Mucosa of descending colon (tissue), 3 donors: ENCODE measurements around the gene RAB1B. TPM values are rescaled to one million over a fixed set of nuclear protein-coding genes. Genes with fewer than 3 reads are reported as not detected.

Experiments used
- ATAC-seq: fragments of 200-7000 bp; cut with Tn5 transposase; one replicate; pipeline ENCODE4 v1.9.1; 2020; ENCODE audit warnings: mild to moderate bottlenecking, moderate library complexity
- DNase-seq, 3 donors: peaks; one replicate each; pipeline ENCODE4 v3.0.0-alpha.2; 2020
- H3K36me3 ChIP-seq: fragments of 200-600 bp; one replicate; pipeline ENCODE4 v1.8.0; 2021; ENCODE audit warnings: low read depth, mild to moderate bottlenecking
- H3K4me1 ChIP-seq: fragments of 200-600 bp; one replicate; pipeline ENCODE4 v1.8.0; 2021; ENCODE audit warnings: low read depth, mild to moderate bottlenecking
- H3K4me3 ChIP-seq: fragments of 200-600 bp; one replicate; pipeline ENCODE4 v1.8.0; 2021; ENCODE audit warnings: mild to moderate bottlenecking
- H3K9me3 ChIP-seq: fragments of 200-600 bp; one replicate; pipeline ENCODE4 v1.8.0; 2021; ENCODE audit warnings: mild to moderate bottlenecking
- intact Hi-C, 2 donors: fragments of 100-400 bp; cut with DNase I in 1 of 2; cut with micrococcal nuclease in 1 of 2; formaldehyde crosslinking; loops; one replicate each; pipeline versions ENCODE4 v1.11.0 to v1.11.1; 2022; cut with DNase I, micrococcal nuclease
- total RNA-seq, 3 donors: library from RNA; stranded (reverse); fragmentation: NEBNext Ultra II Directional in 2 of 3; extraction: Animal tissue kit (Norgen Biotek cat#: 25700) in 2 of 3; gene quantifications; one replicate each; pipeline versions ENCODE4 v1.2.1 to v1.2.4, GENCODE V29; 2021 to 2023
- TF ChIP-seq, protein P1 (sequence below): fragments of 200-600 bp; IDR thresholded peaks from one replicate; pipeline ENCODE4 v1.8.0; 2022; ENCODE audit warnings: antibody characterized with exemption, mild to moderate bottlenecking
- donor health status: DM: no; HTN: no; CAD: no; lungs with moderate emphysema.
- donor health status: DM: no; HTN: no; CAD: no.
- donor health status: DM: no; HTN: yes; CAD: no.

The RAB1B gene
- total RNA-seq, 3 donors from 2014 or later, result 154 to 210 (median 191) TPM

DNA sequence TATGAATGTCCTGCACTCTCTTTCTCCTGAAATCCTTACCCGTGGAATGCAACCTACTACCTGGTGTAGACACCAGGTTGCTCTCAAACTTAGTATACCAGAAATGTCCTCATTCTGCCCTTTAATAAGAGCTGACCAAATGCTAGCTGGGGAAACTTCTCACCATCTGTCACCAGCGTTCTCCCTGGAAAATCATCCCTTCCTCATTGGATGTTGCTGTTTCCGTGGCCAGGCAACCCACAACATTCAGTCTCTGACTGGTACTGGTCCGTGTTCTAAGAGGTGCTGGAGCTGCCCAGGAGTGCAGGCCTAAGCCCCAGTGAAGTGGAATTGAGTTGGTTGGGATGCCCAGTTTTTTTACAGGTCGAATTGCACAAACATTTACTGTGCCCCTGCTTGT is 40.7 kb upstream of the RAB1B start:
- ATAC-seq (no peak), DNase-seq (no peak)
- Histone ChIP-seq H3K4me1 (no peaks in the 10 kb centered on the region), H3K36me3 (no peaks in the 10 kb centered on the region), H3K9me3 (no peaks in the 10 kb centered on the region), H3K4me3 (no peak overlapping the region)
- TF ChIP-seq, protein P1, sequence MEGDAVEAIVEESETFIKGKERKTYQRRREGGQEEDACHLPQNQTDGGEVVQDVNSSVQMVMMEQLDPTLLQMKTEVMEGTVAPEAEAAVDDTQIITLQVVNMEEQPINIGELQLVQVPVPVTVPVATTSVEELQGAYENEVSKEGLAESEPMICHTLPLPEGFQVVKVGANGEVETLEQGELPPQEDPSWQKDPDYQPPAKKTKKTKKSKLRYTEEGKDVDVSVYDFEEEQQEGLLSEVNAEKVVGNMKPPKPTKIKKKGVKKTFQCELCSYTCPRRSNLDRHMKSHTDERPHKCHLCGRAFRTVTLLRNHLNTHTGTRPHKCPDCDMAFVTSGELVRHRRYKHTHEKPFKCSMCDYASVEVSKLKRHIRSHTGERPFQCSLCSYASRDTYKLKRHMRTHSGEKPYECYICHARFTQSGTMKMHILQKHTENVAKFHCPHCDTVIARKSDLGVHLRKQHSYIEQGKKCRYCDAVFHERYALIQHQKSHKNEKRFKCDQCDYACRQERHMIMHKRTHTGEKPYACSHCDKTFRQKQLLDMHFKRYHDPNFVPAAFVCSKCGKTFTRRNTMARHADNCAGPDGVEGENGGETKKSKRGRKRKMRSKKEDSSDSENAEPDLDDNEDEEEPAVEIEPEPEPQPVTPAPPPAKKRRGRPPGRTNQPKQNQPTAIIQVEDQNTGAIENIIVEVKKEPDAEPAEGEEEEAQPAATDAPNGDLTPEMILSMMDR, result no peak
- intact Hi-C loops, result no loop called here

DNA sequence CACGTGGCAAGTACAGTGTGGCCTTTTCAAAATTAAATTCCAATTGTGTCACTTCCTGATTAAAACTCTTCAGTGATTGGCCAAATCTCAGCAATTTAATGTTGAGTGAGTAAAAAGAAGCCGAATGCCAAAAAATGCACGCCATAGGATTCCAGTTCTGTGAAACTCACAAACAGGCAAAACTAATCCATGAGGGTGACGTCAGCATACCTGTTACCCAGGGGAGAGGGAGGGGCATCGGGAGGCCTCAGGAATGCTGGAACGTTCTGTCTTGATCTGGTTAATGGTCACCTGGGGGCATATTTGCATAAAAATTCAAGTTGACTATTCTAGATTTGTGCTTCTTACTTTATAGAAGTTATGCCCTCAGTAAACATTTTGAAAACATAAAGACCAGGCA is 39.9 kb upstream of the RAB1B start:
- ATAC-seq, result no peak
- H3K36me3 ChIP-seq, result no peaks in the 10 kb centered on the region
- intact Hi-C loops, result no loop called here

GRCh38 chr11:66230156-66230555 is 38.3 kb upstream of the RAB1B start:
- no peak for DNase-seq
- Histone ChIP-seq H3K9me3 (no peaks in the 10 kb centered on the region), H3K4me3 (no peak overlapping the region), H3K36me3 (no peaks in the 10 kb centered on the region), H3K4me1 (no peaks in the 10 kb centered on the region)
- TF ChIP-seq, protein P1, result no peak
- intact Hi-C loops, result no loop called here
- no peak for ATAC-seq

More for the DNA sequence above, 39.9 kb upstream of the RAB1B start:
- H3K4me3 ChIP-seq, result no peak overlapping the region
- DNase-seq, result no peak
- no peaks in the 10 kb centered on the region for H3K9me3 ChIP-seq
- TF ChIP-seq, protein P1, result no peak
- no peaks in the 10 kb centered on the region for H3K4me1 ChIP-seq

- DNase-seq (no peak), ATAC-seq (no peak)
- H3K36me3 ChIP-seq, result no peaks in the 10 kb centered on the region
- H3K9me3 ChIP-seq, result no peaks in the 10 kb centered on the region
- no peaks in the 10 kb centered on the region for H3K4me1 ChIP-seq
- intact Hi-C loops, result no loop called here
- TF ChIP-seq, protein P1, result no peak
- H3K4me3 ChIP-seq, result no peak overlapping the region
Observed at GRCh38 chr11:66230978-66231377, 37.5 kb upstream of the RAB1B start.

GRCh38 chr11:66231561-66231960 is 36.9 kb upstream of the RAB1B start:
- ATAC-seq (no peak), DNase-seq (no peak)
- TF ChIP-seq, protein P1, result no peak
- no peaks in the 10 kb centered on the region for H3K4me1 ChIP-seq
- intact Hi-C loops, result no loop called here
- H3K9me3 ChIP-seq, result no peaks in the 10 kb centered on the region
- H3K36me3 ChIP-seq, result no peaks in the 10 kb centered on the region
- no peak overlapping the region for H3K4me3 ChIP-seq

DNA sequence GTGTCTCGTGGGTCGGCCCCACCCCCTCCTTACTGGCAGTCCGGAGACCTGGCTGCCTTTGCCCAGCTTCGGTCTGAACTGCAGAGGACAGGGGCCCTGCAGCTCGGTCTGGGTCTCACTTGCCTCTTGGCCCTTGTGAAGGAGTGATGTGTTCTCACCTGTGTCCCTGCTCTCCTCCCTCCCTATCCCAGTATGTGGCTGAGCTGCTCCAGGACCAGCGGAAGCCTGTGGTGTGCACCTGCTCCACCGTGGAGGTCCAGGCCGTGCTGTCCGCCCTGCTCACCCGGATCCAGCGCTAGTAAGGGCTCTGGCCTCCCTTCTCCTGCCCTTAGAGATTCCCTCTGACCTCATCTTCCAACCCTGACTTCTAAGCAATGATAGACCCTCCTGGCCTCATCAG is 35.7 kb upstream of the RAB1B start:
- no peak for ATAC-seq
- TF ChIP-seq, protein P1, result no peak
- no peaks in the 10 kb centered on the region for H3K4me1 ChIP-seq
- no peak for DNase-seq
- no peaks in the 10 kb centered on the region for H3K36me3 ChIP-seq
- intact Hi-C loops, result no loop called here
- H3K4me3 ChIP-seq, result no peak overlapping the region
- no peaks in the 10 kb centered on the region for H3K9me3 ChIP-seq
